GM12878 (cell line): ENCODE measurements around the gene NUDT16L1. TPM values are rescaled to one million over a fixed set of nuclear protein-coding genes. Genes with fewer than 3 reads are reported as not detected.

Source experiments
- ATAC-seq: fragments of 200-7000 bp; cut with Tn5 transposase; 3 replicates; pipeline ENCODE4 v1.9.1; 2020; ENCODE audit warnings: mild to moderate bottlenecking, moderate library complexity
- BruUV-seq: library from RNA; stranded (reverse); fragments of 400-500 nt; replicated peaks from 2 replicates; lab custom pipeline; 2021; lab: Mats Ljungman, UMichigan
- CTCF ChIA-PET: fragments of 300-600 bp; sonication (Branson Sonifier 250); formaldehyde crosslinking; extraction: SDS; loops from one replicate; lab custom pipeline; 2021; ENCODE audit warnings: inconsistent platforms; lab: Yijun Ruan, JAX
- POLR2A ChIA-PET: fragments of 350-600 bp; formaldehyde crosslinking; extraction: SDS; loops from one replicate; lab custom pipeline; 2021; ENCODE audit warnings: inconsistent platforms; lab: Charles Lee
- RAD21 ChIA-PET: fragments of 300-600 bp; sonication (Branson Sonifier 250); formaldehyde crosslinking; loops from one replicate; lab custom pipeline; 2023; ENCODE audit warnings: antibody characterized with exemption; ENCODE audit not compliant: unreplicated experiment; lab: Charles Lee
- SMC1A ChIA-PET: fragments of 300-600 bp; sonication (Branson Sonifier 250); formaldehyde crosslinking; loops from one replicate; lab custom pipeline; 2023; ENCODE audit not compliant: unreplicated experiment, uncharacterized antibody; lab: Charles Lee
- DNase-seq: peaks from one replicate; pipeline ENCODE4 v3.0.0-alpha.2; 2011; ENCODE audit warnings: low read depth, low spot score
- FAIRE-seq: peaks from 3 replicates; lab custom pipeline; 2011; peaks lifted over from hg19 to GRCh38; lab: Jason Lieb, UNC
- H2AFZ ChIP-seq: 2 replicates; pipeline ENCODE4 v1.6.0; 2011; ENCODE audit warnings: low read depth, low read length, control low read depth; ENCODE audit not compliant: control insufficient read depth
- H3K27ac ChIP-seq: 2 replicates; pipeline ENCODE4 v1.5.1; 2011; ENCODE audit warnings: control low read depth; ENCODE audit not compliant: control insufficient read depth, insufficient read depth
- H3K27me3 ChIP-seq, 2 experiments: replicated peaks in 1 of 2; 2 replicates each; pipeline versions ENCODE4 v1.6.0 to v1.6.1; 2011; ENCODE audit warnings: low read length in 1 of 2; ENCODE audit not compliant: control insufficient read depth in 2 of 2, insufficient read depth in 2 of 2
- H3K36me3 ChIP-seq, 2 experiments: 2 replicates each; pipeline ENCODE4 v1.5.1; 2011; ENCODE audit warnings: low read length in 1 of 2; ENCODE audit not compliant: control insufficient read depth in 2 of 2, insufficient read depth in 2 of 2
- H3K4me1 ChIP-seq: 2 replicates; pipeline ENCODE4 v1.6.1; 2011; ENCODE audit warnings: mild to moderate bottlenecking, low read length, moderate library complexity, mixed read lengths; ENCODE audit not compliant: control insufficient read depth, insufficient read depth
- H3K4me2 ChIP-seq: 2 replicates; pipeline ENCODE4 v1.6.0; 2011; ENCODE audit warnings: control low read depth; ENCODE audit not compliant: control insufficient read depth, insufficient read depth
- H3K4me3 ChIP-seq: fragments of 200-600 bp; sonication (generic); 2 replicates; pipeline ENCODE4 v1.5.1; 2016
- H3K79me2 ChIP-seq: 2 replicates; pipeline ENCODE4 v1.6.0; 2011; ENCODE audit warnings: low read length; ENCODE audit not compliant: control insufficient read depth, insufficient read depth
- H3K9ac ChIP-seq: 2 replicates; pipeline ENCODE4 v1.8.0; 2011; ENCODE audit warnings: low read length, control low read depth, mixed read lengths; ENCODE audit not compliant: control insufficient read depth, insufficient read depth
- H3K9me3 ChIP-seq: replicated peaks from 3 replicates; pipeline ENCODE4 v1.5.1; 2011; ENCODE audit warnings: mild to moderate bottlenecking, low read length; ENCODE audit not compliant: control insufficient read depth, insufficient read depth
- H4K20me1 ChIP-seq: 2 replicates; pipeline ENCODE4 v1.6.0; 2011; ENCODE audit not compliant: control insufficient read depth, insufficient read depth
- GATAD2B ChIP-seq: fragments of 450-650 bp; conservative IDR thresholded peaks from 2 replicates; pipeline ENCODE4 v1.6.1; 2017; ENCODE audit warnings: low read depth, mild to moderate bottlenecking, moderate library complexity
- MTA3 ChIP-seq: IDR thresholded peaks from 2 replicates; pipeline ENCODE4 v1.6.1; 2012; ENCODE audit warnings: low read length, inconsistent platforms, borderline replicate concordance
- POLR2A ChIP-seq: IDR thresholded peaks from 2 replicates; pipeline ENCODE4 v1.6.1; 2011; ENCODE audit warnings: low read depth, mild to moderate bottlenecking, low read length
- PRDM15 ChIP-seq: fragments of 450-650 bp; formaldehyde crosslinking; IDR thresholded peaks from 2 replicates; pipeline ENCODE4 v1.4.0; 2020; ENCODE audit warnings: mild to moderate bottlenecking, moderate library complexity
- RAD21 ChIP-seq: IDR thresholded peaks from 2 replicates; pipeline ENCODE4 v1.6.1; 2011; ENCODE audit warnings: mild to moderate bottlenecking, low read depth, low read length, moderate library complexity; ENCODE audit not compliant: insufficient read depth
- TCF12 ChIP-seq: IDR thresholded peaks from 2 replicates; pipeline ENCODE4 v1.6.1; 2011; ENCODE audit warnings: low read depth, mild to moderate bottlenecking, low read length
- WGBS: methylation state at CpG from one replicate; pipeline ENCODE4 v1.1.6; 2016; ENCODE audit warnings: low lambda C conversion rate; ENCODE audit not compliant: insufficient replicate concordance, insufficient coverage; ENCODE audit errors: missing lambda C conversion rate; 5-methylcytosine and 5-hydroxymethylcytosine counted together
- in situ Hi-C: fragments of 300-500 bp; cut with MboI; formaldehyde crosslinking; loops from 9 replicates; pipeline ENCODE4 v1.14.3; 2018; ENCODE audit warnings: mixed read lengths
- intact Hi-C: fragments of 100-400 bp; cut with micrococcal nuclease; formaldehyde crosslinking; loops from one replicate; pipeline ENCODE4 v1.14.2; 2022; ENCODE audit not compliant: unreplicated experiment
- polyA plus RNA-seq, 11 experiments: library from polyadenylated mRNA; depleted of rRNA in 4 of 11; unstranded in 6 of 11; stranded (reverse) in 5 of 11; fragments of >200 nt; fragmentation: Nextera tagmentation in 4 of 11; fragmentation: Illumina TruSeq in 1 of 11; extraction: Ambion mirVana in 4 of 11; extraction: Trizol in 1 of 11; gene quantifications; 1 replicate in 1 of 11; 2 replicates in 10 of 11; pipeline versions ENCODE4 v1.2.1 to v1.2.3, GENCODE V29; 2011 to 2016; ENCODE audit warnings: inconsistent platforms in 2 of 11, missing spikeins in 2 of 11, low read depth in 1 of 11
- total RNA-seq, 4 experiments: library from RNA; depleted of rRNA in 3 of 4; stranded (reverse); fragments of >200 nt in 3 of 4; fragmentation: Illumina TruSeq in 1 of 4; extraction: Trizol in 1 of 4; gene quantifications; 2 replicates each; pipeline versions ENCODE4 v1.2.1 to v1.2.3, GENCODE V29; 2013 to 2021

The NUDT16L1 gene
- total and polyA plus RNA-seq, 10 of the 15 experiments (the other 5 are each of a cell fraction or from before 2014, with no cell fraction given): 1.4 to 77.7 (median 28.9) TPM

- no peak overlapping the region for H3K4me2 ChIP-seq
- FAIRE-seq (no peak), DNase-seq (no peak), ATAC-seq (no peak; the same call in 2 of the 3 replicates)
- RAD21 ChIA-PET: no interaction called here
- TF ChIP-seq MTA3: no peak
- TF ChIP-seq PRDM15 (CRISPR knock-in tag): no peak
- no peak for TF ChIP-seq TCF12
- no peak for TF ChIP-seq GATAD2B
- TF ChIP-seq RAD21: no peak
- TF ChIP-seq POLR2A: peak; percentile 45; the same call in 1 of the 2 replicates
- no peak overlapping the region for H3K9ac ChIP-seq
- no peak overlapping the region for H3K27ac ChIP-seq
- intact Hi-C loops (no loop called here), in situ Hi-C loops (no loop called here)
- no peaks in the 10 kb centered on the region for H3K9me3 ChIP-seq
- SMC1A ChIA-PET: no interaction called here
- no TSS peak for BruUV-seq
- H3K4me1 ChIP-seq: no peaks in the 10 kb centered on the region
- WGBS: 97% methylated on average over 17 of the region's 17 CpGs
- H4K20me1 ChIP-seq: no peaks in the 10 kb centered on the region; the same call in 1 of the 2 replicates
- POLR2A ChIA-PET: interaction anchor here (0.6 kb wide), 1 partner anchor 57 kb away, joined by 4 read pairs; the partner anchor contains the start of gene ANKS3
- CTCF ChIA-PET: no interaction called here
- no peak overlapping the region for H3K4me3 ChIP-seq
- H3K79me2 ChIP-seq: no peaks in the 10 kb centered on the region
- no peak overlapping the region for H2AFZ ChIP-seq
- no peaks in the 10 kb centered on the region for H3K27me3 ChIP-seq
- peaks cover 0 to 22% of the 10 kb centered on the region in 2 experiments for H3K36me3 ChIP-seq
Measured at GRCh38 chr16:4677390-4677789, 16.0 kb upstream of the NUDT16L1 start.
